ENCODE results near the gene COX7B. TPM values are rescaled to one million over a fixed set of nuclear protein-coding genes. Genes with fewer than 3 reads are reported as not detected.
"Not testable (repeated sequence)": the region's sequence is repeated elsewhere in the genome, so short reads cannot be mapped to it uniquely, and the experiment has no call there.

COX7B gene
- total RNA-seq, 1 experiment from 2014 or later = 326 TPM

GRCh38 chrX:77910108-77910840 is 11.0 kb downstream of the COX7B start, which contains the start of gene ATP7A:
Gene ATP7A (plus strand): TSS chrX:77910693. CDS start chrX:77971642, 60,949 bp downstream.
- DNase-seq = peak; percentile 89
- peaks cover 24% of the 10 kb centered on the region for H3K36me3 Mint-ChIP-seq (ENCODE audit: insufficient read depth, unreplicated experiment)
- intact Hi-C loops (cut with micrococcal nuclease; ENCODE audit: unreplicated experiment) = loop anchor here (2.0 to 5.0 kb wide), 3 partner anchors 42 to 182 kb away; no protein-coding TSS in a partner anchor

GRCh38 chrX:77917294-77917933 is 18.1 kb downstream of the COX7B start:
- Mint-ChIP-seq H3K9me3 (ENCODE audit: low read depth, unreplicated experiment) (no peaks in the 10 kb centered on the region), H3K4me3 (ENCODE audit: low read depth, unreplicated experiment) (peak overlapping the region; percentile 60), H3K36me3 (ENCODE audit: insufficient read depth, unreplicated experiment) (no peaks in the 10 kb centered on the region), H3K27ac (ENCODE audit: unreplicated experiment) (peak overlapping the region; percentile 65), H3K4me1 (ENCODE audit: low read depth, unreplicated experiment) (peaks cover 23% of the 10 kb centered on the region), H3K27me3 (ENCODE audit: unreplicated experiment) (no peaks in the 10 kb centered on the region)
- no peak for TF ChIP-seq CTCF (IDR thresholded peaks at IDR 0.05; ENCODE audit: unreplicated experiment)
- no peak for DNase-seq
- no TSS peak for BruUV-seq (replicated peaks)
- intact Hi-C loops (cut with micrococcal nuclease; ENCODE audit: unreplicated experiment) = no loop called here
- CTCF ChIA-PET = no interaction called here

More at GRCh38 chrX:77910108-77910840, 11.0 kb downstream of the COX7B start, which contains the start of gene ATP7A:
- peak; percentile 62 for TF ChIP-seq CTCF (IDR thresholded peaks at IDR 0.05; ENCODE audit: unreplicated experiment)
- CTCF ChIA-PET = interaction anchor here (0.8 to 2.0 kb wide), 4 partner anchors 11 to 120 kb away, joined by 5 to 13 read pairs (median 6); partner anchors contain the start of gene COX7B
- BruUV-seq (replicated peaks) = no TSS peak
- H3K9me3 Mint-ChIP-seq (ENCODE audit: low read depth, unreplicated experiment) = no peaks in the 10 kb centered on the region
- peak within 1 kb of the TSS; percentile 93 for H3K27ac Mint-ChIP-seq (ENCODE audit: unreplicated experiment)
- H3K4me3 Mint-ChIP-seq (ENCODE audit: low read depth, unreplicated experiment) = peak within 1 kb of the TSS; percentile 96
- peaks cover 17% of the 10 kb centered on the region for H3K4me1 Mint-ChIP-seq (ENCODE audit: low read depth, unreplicated experiment)
- H3K27me3 Mint-ChIP-seq (ENCODE audit: unreplicated experiment) = no peaks in the 10 kb centered on the region

GRCh38 chrX:77918568-77918967 is 19.3 kb downstream of the COX7B start:
- H3K4me1 Mint-ChIP-seq (ENCODE audit: low read depth, unreplicated experiment) = peaks cover 14% of the 10 kb centered on the region
- no peak for DNase-seq
- no peaks in the 10 kb centered on the region for H3K36me3 Mint-ChIP-seq (ENCODE audit: insufficient read depth, unreplicated experiment)
- no peak overlapping the region for H3K27ac Mint-ChIP-seq (ENCODE audit: unreplicated experiment)
- CTCF ChIA-PET = no interaction called here
- intact Hi-C loops (cut with micrococcal nuclease; ENCODE audit: unreplicated experiment) = no loop called here
- H3K9me3 Mint-ChIP-seq (ENCODE audit: low read depth, unreplicated experiment) = no peaks in the 10 kb centered on the region
- no peak for TF ChIP-seq CTCF (IDR thresholded peaks at IDR 0.05; ENCODE audit: unreplicated experiment)
- H3K4me3 Mint-ChIP-seq (ENCODE audit: low read depth, unreplicated experiment) = no peak overlapping the region
- no TSS peak for BruUV-seq (replicated peaks)
- H3K27me3 Mint-ChIP-seq (ENCODE audit: unreplicated experiment) = no peaks in the 10 kb centered on the region

GRCh38 chrX:77919370-77919769 is 20.1 kb downstream of the COX7B start:
- BruUV-seq (replicated peaks); intact Hi-C loops (cut with micrococcal nuclease; ENCODE audit: unreplicated experiment); H3K36me3 Mint-ChIP-seq (ENCODE audit: insufficient read depth, unreplicated experiment): not testable (repeated sequence)

More at GRCh38 chrX:77919370-77919769, 20.1 kb downstream of the COX7B start:
- H3K4me3 Mint-ChIP-seq (ENCODE audit: low read depth, unreplicated experiment); H3K27me3 Mint-ChIP-seq (ENCODE audit: unreplicated experiment); H3K9me3 Mint-ChIP-seq (ENCODE audit: low read depth, unreplicated experiment); DNase-seq; H3K27ac Mint-ChIP-seq (ENCODE audit: unreplicated experiment); CTCF ChIA-PET: not testable (repeated sequence)
- peaks cover 14% of the 10 kb centered on the region for H3K4me1 Mint-ChIP-seq (ENCODE audit: low read depth, unreplicated experiment)

Measured in Calu3 (cell line).